ENCODE data around the gene RETREG2.

Gene RETREG2

GRCh38 chr2:219171231-219171651 lies 6.8 kb upstream of the RETREG2 start:
- Histone ChIP-seq H3K4me3 (ENCODE audit: low read length) (no peak overlapping the region), H4K20me1 (ENCODE audit: insufficient read depth, low read length) (no peaks in the 10 kb centered on the region), H3K4me1 (ENCODE audit: low read length) (0 out of 2 replicates have a peak, but pooled peaks cover 6% of the 10 kb centered on the region), H3K27ac (ENCODE audit: low read length) (no peak overlapping the region), H3K27me3 (replicated peaks; ENCODE audit: insufficient read depth, low read length) (no peaks in the 10 kb centered on the region), H3K79me2 (ENCODE audit: low read length) (peaks cover 25% of the 10 kb centered on the region), H3K9me2 (replicated peaks; ENCODE audit: insufficient read depth, low read length) (no peaks in the 10 kb centered on the region), H3K9ac (ENCODE audit: low read length) (no peak overlapping the region), H3K9me3 (replicated peaks; ENCODE audit: insufficient read depth, low read length) (no peaks in the 10 kb centered on the region), H3K4me2 (ENCODE audit: low read depth, low read length) (no peak overlapping the region), H3K36me3 (replicated peaks; ENCODE audit: insufficient read depth, low read length) (peaks cover 3% of the 10 kb centered on the region; the same call in 1 of the 2 replicates), H3F3A (ENCODE audit: insufficient read depth, low read length) (peaks cover 5% of the 10 kb centered on the region), H2AFZ (ENCODE audit: low read length) (no peak overlapping the region)
- peak; percentile 46 for DNase-seq
- TF ChIP-seq EZH2 (optimal IDR thresholded peaks at IDR 0.05; ENCODE audit: low read depth, low read length): no peak
- peak; percentile 69 for TF ChIP-seq CTCF (IDR thresholded peaks at IDR 0.05; ENCODE audit: low read length)

- Histone ChIP-seq H3K4me3 (ENCODE audit: low read length) (no peak overlapping the region), H3K27ac (ENCODE audit: low read length) (no peak overlapping the region), H3K9me2 (replicated peaks; ENCODE audit: insufficient read depth, low read length) (no peaks in the 10 kb centered on the region), H3K4me2 (ENCODE audit: low read depth, low read length) (no peak overlapping the region), H3K36me3 (replicated peaks; ENCODE audit: insufficient read depth, low read length) (peaks cover 3% of the 10 kb centered on the region; the same call in 1 of the 2 replicates), H3K4me1 (ENCODE audit: low read length) (0 out of 2 replicates have a peak, but pooled peaks cover 6% of the 10 kb centered on the region), H3K79me2 (ENCODE audit: low read length) (peaks cover 30% of the 10 kb centered on the region), H3K27me3 (replicated peaks; ENCODE audit: insufficient read depth, low read length) (no peaks in the 10 kb centered on the region), H3F3A (ENCODE audit: insufficient read depth, low read length) (peaks cover 18% of the 10 kb centered on the region), H3K9ac (ENCODE audit: low read length) (no peak overlapping the region), H3K9me3 (replicated peaks; ENCODE audit: insufficient read depth, low read length) (no peaks in the 10 kb centered on the region), H4K20me1 (ENCODE audit: insufficient read depth, low read length) (no peaks in the 10 kb centered on the region), H2AFZ (ENCODE audit: low read length) (no peak overlapping the region)
- DNase-seq: no peak
- TF ChIP-seq EZH2 (optimal IDR thresholded peaks at IDR 0.05; ENCODE audit: low read depth, low read length) (no peak), EZH2phosphoT487 (IDR thresholded peaks at IDR 0.05; ENCODE audit: low read length) (no peak), CTCF (IDR thresholded peaks at IDR 0.05; ENCODE audit: low read length) (no peak)
Observed at GRCh38 chr2:219172231-219173154, 5.6 kb upstream of the RETREG2 start.

GRCh38 chr2:219173176-219173575 lies 4.9 kb upstream of the RETREG2 start:
- H3K36me3 ChIP-seq (replicated peaks; ENCODE audit: insufficient read depth, low read length): peaks cover 3% of the 10 kb centered on the region; the same call in 1 of the 2 replicates
- no peaks in the 10 kb centered on the region for H3K9me3 ChIP-seq (replicated peaks; ENCODE audit: insufficient read depth, low read length)
- TF ChIP-seq EZH2 (optimal IDR thresholded peaks at IDR 0.05; ENCODE audit: low read depth, low read length) (no peak), CTCF (IDR thresholded peaks at IDR 0.05; ENCODE audit: low read length) (no peak), EZH2phosphoT487 (IDR thresholded peaks at IDR 0.05; ENCODE audit: low read length) (no peak)
- no peak overlapping the region for H2AFZ ChIP-seq (ENCODE audit: low read length)
- H3F3A ChIP-seq (ENCODE audit: insufficient read depth, low read length): peaks cover 22% of the 10 kb centered on the region
- no peaks in the 10 kb centered on the region for H4K20me1 ChIP-seq (ENCODE audit: insufficient read depth, low read length)
- no peaks in the 10 kb centered on the region for H3K27me3 ChIP-seq (replicated peaks; ENCODE audit: insufficient read depth, low read length)
- no peak for DNase-seq
- no peak overlapping the region for H3K4me3 ChIP-seq (ENCODE audit: low read length)
- no peak overlapping the region for H3K9ac ChIP-seq (ENCODE audit: low read length)
- H3K27ac ChIP-seq (ENCODE audit: low read length): no peak overlapping the region
- no peak overlapping the region for H3K4me2 ChIP-seq (ENCODE audit: low read depth, low read length)
- no peaks in the 10 kb centered on the region for H3K9me2 ChIP-seq (replicated peaks; ENCODE audit: insufficient read depth, low read length)
- H3K79me2 ChIP-seq (ENCODE audit: low read length): peaks cover 30% of the 10 kb centered on the region
- 0 out of 2 replicates have a peak, but pooled peaks cover 6% of the 10 kb centered on the region for H3K4me1 ChIP-seq (ENCODE audit: low read length)

Data from MM.1S (cell line).